Astrocyte of the spinal cord (primary cell): ENCODE data around the gene XDH.

Source experiments
- DNase-seq: peaks from one replicate; pipeline ENCODE4 v3.0.0; 2011; ENCODE audit warnings: low read depth, low spot score
- H3K4me3 ChIP-seq: 2 replicates; pipeline ENCODE4 v1.5.1; 2011; ENCODE audit warnings: low read depth, mild to moderate bottlenecking, low read length, moderate library complexity
- CTCF ChIP-seq: IDR thresholded peaks from 2 replicates; pipeline ENCODE4 v1.5.1; 2012; ENCODE audit warnings: low read depth, mild to moderate bottlenecking, low read length, inconsistent platforms
- in situ Hi-C: cut with HindIII; loops from 2 replicates; pipeline ENCODE4 v1.10.0; 2017; ENCODE audit warnings: low sequenced_read_pairs

XDH gene

GRCh38 chr2:31397094-31397493, 17.4 kb downstream of the XDH start:
- in situ Hi-C loops, result no loop called here
- no peak overlapping the region for H3K4me3 ChIP-seq
- no peak for DNase-seq
- TF ChIP-seq CTCF, result no peak

GRCh38 chr2:31390324-31390723, 24.2 kb downstream of the XDH start:
- in situ Hi-C loops, result no loop called here

GRCh38 chr2:31388736-31389135, 25.8 kb downstream of the XDH start:
- DNase-seq, result no peak
- in situ Hi-C loops, result no loop called here
- no peak overlapping the region for H3K4me3 ChIP-seq
- no peak for TF ChIP-seq CTCF

More at GRCh38 chr2:31390324-31390723, 24.2 kb downstream of the XDH start:
- no peak for TF ChIP-seq CTCF
- no peak overlapping the region for H3K4me3 ChIP-seq
- DNase-seq, result no peak

GRCh38 chr2:31387850-31388249, 26.7 kb downstream of the XDH start:
- no peak for DNase-seq
- H3K4me3 ChIP-seq, result no peak overlapping the region
- TF ChIP-seq CTCF, result no peak
- in situ Hi-C loops, result no loop called here

- no peak for TF ChIP-seq CTCF
- no peak for DNase-seq
- H3K4me3 ChIP-seq, result no peak overlapping the region
- in situ Hi-C loops, result no loop called here
These were observed 27.9 kb downstream of the XDH start for GRCh38 chr2:31386648-31387047.

- DNase-seq, result no peak
- TF ChIP-seq CTCF, result no peak
- in situ Hi-C loops, result no loop called here
- no peak overlapping the region for H3K4me3 ChIP-seq
These were observed 28.4 kb downstream of the XDH start for GRCh38 chr2:31386172-31386571.

- H3K4me3 ChIP-seq, result no peak overlapping the region
- DNase-seq, result peak; percentile 93
- in situ Hi-C loops, result no loop called here
- no peak for TF ChIP-seq CTCF
These were observed 29.7 kb downstream of the XDH start for GRCh38 chr2:31384771-31385276.
